ENCODE results near the gene MTG2. TPM values are rescaled to one million over a fixed set of nuclear protein-coding genes. Genes with fewer than 3 reads are reported as not detected.

Gene MTG2
- total and polyA plus RNA-seq, 9 donors: 12.7 to 36.9 (median 33.3) TPM

- Histone ChIP-seq H3K27me3 (no peaks in the 10 kb centered on the region), H3K36me3 (no peaks in the 10 kb centered on the region), H3K27ac (no peak overlapping the region), H3K4me1 (ENCODE audit: insufficient read depth) (no peaks in the 10 kb centered on the region), H3K4me3 (no peak overlapping the region), H3K9me3 (no peaks in the 10 kb centered on the region)
- intact Hi-C loops (cut with DNase I): no loop called here
- 37 to 46% (median 42%) methylated on average over 6 to 10 of the region's 10 CpGs for WGBS, 3 donors
- no peak for DNase-seq
- TF ChIP-seq POLR2A (IDR thresholded peaks at IDR 0.05): no peak
- TF ChIP-seq EP300 (IDR thresholded peaks at IDR 0.05): no peak
- TF ChIP-seq CTCF (IDR thresholded peaks at IDR 0.05): no peak
Measured at GRCh38 chr20:62227591-62227976, 44.8 kb downstream of the MTG2 start.

- DNase-seq: no peak
- H3K27me3 ChIP-seq: no peaks in the 10 kb centered on the region
- intact Hi-C loops (cut with DNase I): no loop called here
- 31 to 44% (median 34%) methylated on average over 36 to 37 of the region's 37 CpGs for WGBS, 3 donors
- TF ChIP-seq CTCF (IDR thresholded peaks at IDR 0.05) (no peak), POLR2A (IDR thresholded peaks at IDR 0.05) (no peak), EP300 (IDR thresholded peaks at IDR 0.05) (no peak)
- H3K9me3 ChIP-seq: no peaks in the 10 kb centered on the region
- H3K36me3 ChIP-seq: no peaks in the 10 kb centered on the region
- H3K4me1 ChIP-seq (ENCODE audit: insufficient read depth): no peaks in the 10 kb centered on the region
- H3K4me3 ChIP-seq: no peak overlapping the region
- no peak overlapping the region for H3K27ac ChIP-seq
Measured at GRCh38 chr20:62227977-62228958, 45.4 kb downstream of the MTG2 start.

GRCh38 chr20:62228982-62229545, 46.2 kb downstream of the MTG2 start:
- H3K27ac ChIP-seq: no peak overlapping the region
- no peak for DNase-seq
- H3K4me1 ChIP-seq (ENCODE audit: insufficient read depth): no peaks in the 10 kb centered on the region
- no peak for TF ChIP-seq CTCF (IDR thresholded peaks at IDR 0.05)
- no peak for TF ChIP-seq EP300 (IDR thresholded peaks at IDR 0.05)
- no peak for TF ChIP-seq POLR2A (IDR thresholded peaks at IDR 0.05)
- no peaks in the 10 kb centered on the region for H3K36me3 ChIP-seq
- no peak overlapping the region for H3K4me3 ChIP-seq
- no peaks in the 10 kb centered on the region for H3K27me3 ChIP-seq
- H3K9me3 ChIP-seq: no peaks in the 10 kb centered on the region
- intact Hi-C loops (cut with DNase I): no loop called here
- WGBS, 3 donors: 67 to 80% (median 70%) methylated on average over 7 of the region's 7 CpGs

- no peaks in the 10 kb centered on the region for H3K27me3 ChIP-seq
- no peaks in the 10 kb centered on the region for H3K36me3 ChIP-seq
- TF ChIP-seq CTCF (IDR thresholded peaks at IDR 0.05) (no peak), POLR2A (IDR thresholded peaks at IDR 0.05) (no peak), EP300 (IDR thresholded peaks at IDR 0.05) (no peak)
- WGBS, 3 donors: 61 to 69% (median 67%) methylated on average over 4 of the region's 4 CpGs
- H3K9me3 ChIP-seq: no peaks in the 10 kb centered on the region
- no peak overlapping the region for H3K27ac ChIP-seq
- no peaks in the 10 kb centered on the region for H3K4me1 ChIP-seq (ENCODE audit: insufficient read depth)
- DNase-seq: no peak
- intact Hi-C loops (cut with DNase I): no loop called here
- H3K4me3 ChIP-seq: no peak overlapping the region
Measured at GRCh38 chr20:62229667-62230066, 46.8 kb downstream of the MTG2 start.

All from ovary (tissue), 9 donors.